Activated CD4-positive, CD25-positive, alpha-beta regulatory T cell (primary cell): Measurements from ENCODE around the gene HES1.
"Not testable (repeated sequence)": the region's sequence is repeated elsewhere in the genome, so short reads cannot be mapped to it uniquely, and the experiment has no call there.

Experiments used
- DNase-seq, 4 experiments: peaks; one replicate each; lab custom pipeline; 2025; lab: John Stamatoyannopoulos, UW

Gene HES1, protein sequence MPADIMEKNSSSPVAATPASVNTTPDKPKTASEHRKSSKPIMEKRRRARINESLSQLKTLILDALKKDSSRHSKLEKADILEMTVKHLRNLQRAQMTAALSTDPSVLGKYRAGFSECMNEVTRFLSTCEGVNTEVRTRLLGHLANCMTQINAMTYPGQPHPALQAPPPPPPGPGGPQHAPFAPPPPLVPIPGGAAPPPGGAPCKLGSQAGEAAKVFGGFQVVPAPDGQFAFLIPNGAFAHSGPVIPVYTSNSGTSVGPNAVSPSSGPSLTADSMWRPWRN

DNA sequence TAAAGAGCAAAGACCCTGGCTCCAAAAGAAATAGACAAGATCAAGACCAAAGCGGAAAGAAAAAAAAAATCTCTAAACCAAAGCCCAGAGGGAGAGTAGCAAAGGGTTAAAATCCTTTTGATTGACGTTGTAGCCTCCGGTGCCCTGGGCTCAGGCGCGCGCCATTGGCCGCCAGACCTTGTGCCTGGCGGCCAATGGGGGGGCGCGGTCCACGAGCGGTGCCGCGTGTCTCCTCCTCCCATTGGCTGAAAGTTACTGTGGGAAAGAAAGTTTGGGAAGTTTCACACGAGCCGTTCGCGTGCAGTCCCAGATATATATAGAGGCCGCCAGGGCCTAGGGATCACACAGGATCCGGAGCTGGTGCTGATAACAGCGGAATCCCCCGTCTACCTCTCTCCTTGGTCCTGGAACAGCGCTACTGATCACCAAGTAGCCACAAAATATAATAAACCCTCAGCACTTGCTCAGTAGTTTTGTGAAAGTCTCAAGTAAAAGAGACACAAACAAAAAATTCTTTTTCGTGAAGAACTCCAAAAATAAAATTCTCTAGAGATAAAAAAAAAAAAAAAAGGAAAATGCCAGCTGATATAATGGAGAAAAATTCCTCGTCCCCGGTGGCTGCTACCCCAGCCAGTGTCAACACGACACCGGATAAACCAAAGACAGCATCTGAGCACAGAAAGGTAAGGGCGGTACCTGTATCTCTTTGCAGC is at the start of gene HES1:
HES1 (plus strand) TSS at position 343 of the 713 bp plus-strand sequence; CDS start at position 576, 233 bp downstream.
- peak in 2 of 4 experiments; percentile 8 to 13 for DNase-seq

DNA sequence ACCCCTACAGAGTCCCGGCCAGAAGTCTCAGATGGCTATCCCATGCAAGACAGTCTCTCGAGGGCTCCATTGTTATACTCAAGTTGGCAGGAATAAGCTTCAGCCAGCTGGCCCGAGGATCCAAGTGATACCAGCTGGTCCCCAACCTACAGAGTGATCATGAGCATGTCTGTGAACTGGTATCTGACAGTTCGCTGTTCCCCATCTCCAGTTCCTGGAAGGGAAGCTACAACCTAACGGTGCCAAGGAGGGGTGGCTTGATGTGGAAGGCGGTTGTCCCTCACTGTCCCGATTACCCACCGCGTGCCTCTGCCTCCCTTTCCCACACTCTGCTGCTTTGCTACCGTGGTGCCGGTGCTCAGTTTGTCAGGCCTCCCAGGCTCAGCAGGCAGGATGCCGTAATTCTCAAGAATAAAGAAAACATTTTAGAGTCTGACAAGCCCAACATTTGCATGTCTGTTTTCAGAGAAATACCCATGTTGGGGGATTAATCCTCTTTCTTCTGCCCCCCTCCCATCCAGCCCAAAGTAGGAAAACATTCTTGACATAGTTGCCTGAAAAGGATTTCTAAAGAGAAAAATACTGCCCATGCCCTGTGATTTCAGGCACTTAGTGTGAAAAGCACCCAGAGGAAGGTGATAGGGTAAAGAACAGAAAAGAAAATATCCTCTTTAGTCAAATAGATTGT is 49.4 kb upstream of the HES1 start:
- no peak for DNase-seq

DNA sequence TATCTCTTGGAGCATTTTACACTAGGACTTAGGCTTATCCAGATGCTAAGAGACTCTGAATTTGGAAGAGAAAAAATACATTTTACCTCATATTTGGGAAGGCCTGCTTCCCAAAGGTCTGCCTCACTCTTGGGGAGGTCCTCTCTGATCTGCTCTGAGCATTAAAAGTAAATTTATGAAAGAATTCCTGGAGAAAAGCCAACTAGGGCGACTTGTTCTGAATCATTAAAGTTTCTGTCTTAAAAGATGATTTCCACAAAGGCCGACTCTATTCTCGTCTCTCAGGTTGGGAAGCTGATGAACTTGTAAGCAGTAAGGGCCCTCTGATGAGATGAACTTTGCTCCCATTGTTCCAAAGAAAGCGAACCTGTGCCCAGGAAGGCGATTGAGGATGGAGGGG is 48.7 kb upstream of the HES1 start:
- DNase-seq = no peak

DNA sequence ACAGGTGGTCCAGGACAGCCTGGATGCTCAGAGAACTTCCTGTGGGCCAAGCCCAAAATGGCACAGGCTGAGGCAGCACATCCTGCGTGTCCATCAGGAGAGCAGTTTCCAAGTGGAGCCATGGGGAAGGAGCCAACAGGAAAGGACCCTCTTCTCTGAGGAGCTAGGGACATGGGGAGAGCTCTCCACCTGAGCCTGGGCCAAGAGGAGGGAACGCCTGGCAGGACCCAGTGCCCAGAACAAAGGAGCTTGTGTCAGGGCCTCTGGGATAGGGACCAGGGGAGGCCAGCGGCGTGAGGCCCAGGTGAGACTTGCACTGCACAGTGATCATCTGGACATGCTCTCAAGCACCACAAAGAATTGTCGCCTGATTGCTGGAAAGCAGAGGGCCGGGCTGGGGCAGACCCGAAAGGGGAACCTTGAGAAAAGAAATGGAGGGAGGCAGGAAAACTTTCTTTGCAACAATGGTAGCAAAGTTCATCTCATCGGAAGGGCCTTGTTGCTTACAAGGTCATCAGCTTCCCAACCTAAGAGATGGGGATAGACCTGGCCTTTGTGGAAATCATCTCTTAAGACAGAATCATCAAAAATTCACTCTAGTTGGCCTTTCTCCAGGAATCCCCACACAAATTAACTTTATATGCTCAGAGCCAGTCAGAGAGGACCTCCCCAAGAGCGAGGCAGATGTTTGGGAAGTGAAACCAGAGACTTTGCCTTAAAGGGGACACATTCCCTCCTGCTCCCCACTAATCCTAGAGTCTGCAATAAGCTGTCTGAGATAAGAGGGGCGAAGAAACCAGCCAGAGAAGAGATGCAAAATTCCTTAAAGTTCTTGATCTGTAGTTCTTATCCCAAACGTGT is 47.7 kb upstream of the HES1 start:
- DNase-seq = no peak

DNA sequence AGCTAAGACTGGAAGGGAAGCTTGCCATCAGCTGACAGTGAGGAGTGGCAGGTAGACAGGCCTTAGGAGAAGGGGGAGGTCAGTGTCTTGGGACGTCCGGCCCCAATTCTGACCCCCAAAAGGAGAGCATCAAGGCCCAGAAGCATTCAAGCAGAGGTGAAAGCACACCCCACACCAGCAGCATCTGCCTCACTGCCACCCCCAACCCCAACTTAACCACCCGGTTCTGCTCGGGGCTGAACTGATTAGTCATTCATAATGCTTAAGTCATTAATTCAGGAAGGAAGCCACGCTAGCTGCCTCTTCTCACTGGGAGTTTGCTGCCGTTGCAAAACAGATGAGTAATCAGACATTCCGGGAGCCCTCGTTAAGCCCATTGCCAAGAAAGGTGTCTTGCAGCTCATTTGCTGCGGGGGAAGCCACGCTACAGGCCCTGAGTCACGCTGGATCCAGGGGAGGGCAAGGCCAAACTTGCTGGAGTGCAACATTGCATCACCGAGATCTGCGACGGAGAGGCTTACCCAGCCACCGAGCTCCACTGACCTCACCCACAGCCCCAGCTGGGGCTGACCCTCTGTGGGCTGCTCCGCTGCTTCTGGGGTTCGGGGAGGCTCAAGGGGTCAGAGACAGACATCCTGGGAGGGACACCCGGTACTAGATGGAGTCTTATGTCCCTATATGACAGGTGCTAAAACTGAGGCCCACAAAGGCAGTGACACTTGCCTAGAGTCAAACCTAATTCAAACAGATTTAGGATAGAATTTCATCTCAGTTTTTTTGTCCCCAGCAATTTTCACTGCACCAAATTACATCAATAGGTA is 46.4 kb upstream of the HES1 start:
- DNase-seq = peak in 1 of 4 experiments; percentile 3

DNA sequence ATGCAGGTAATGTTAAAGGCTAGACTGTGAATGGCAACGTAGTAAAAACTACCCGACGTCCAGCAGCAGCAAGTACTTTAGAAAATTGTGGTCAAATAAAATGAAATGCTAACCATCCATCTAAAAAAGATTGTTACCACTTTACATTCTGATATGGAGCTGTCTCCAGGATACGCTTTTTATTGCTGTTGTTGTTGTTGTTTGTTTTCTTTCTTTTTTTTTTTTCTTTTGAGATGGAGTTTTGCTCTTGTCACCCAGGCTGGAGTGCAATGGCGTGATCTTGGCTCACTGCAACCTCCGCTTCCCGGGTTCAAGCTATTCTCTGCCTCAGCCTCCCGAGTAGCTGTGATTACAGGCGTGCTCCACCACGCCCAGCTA is 45.8 kb upstream of the HES1 start:
- DNase-seq = not testable (repeated sequence)

DNA sequence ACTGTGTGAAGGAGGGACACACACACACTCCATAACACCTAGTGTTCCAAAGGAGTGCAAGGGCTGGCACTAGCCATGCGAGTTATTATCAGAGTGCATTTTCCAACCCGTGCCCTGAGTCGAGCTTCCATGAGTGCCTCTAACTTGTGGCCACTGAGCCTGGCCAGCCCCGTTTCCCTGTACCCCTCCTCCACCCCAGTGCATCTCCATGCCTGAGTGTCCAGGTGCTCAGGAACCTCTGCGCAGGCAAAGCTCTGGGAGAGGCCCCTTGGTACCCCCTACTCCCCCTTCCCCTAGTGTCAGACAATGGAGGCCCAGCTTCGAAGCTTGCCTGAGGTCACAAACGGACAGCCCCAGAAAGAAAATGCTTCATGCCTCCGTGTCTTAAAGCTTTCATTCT is 45.2 kb upstream of the HES1 start:
- DNase-seq = no peak

DNA sequence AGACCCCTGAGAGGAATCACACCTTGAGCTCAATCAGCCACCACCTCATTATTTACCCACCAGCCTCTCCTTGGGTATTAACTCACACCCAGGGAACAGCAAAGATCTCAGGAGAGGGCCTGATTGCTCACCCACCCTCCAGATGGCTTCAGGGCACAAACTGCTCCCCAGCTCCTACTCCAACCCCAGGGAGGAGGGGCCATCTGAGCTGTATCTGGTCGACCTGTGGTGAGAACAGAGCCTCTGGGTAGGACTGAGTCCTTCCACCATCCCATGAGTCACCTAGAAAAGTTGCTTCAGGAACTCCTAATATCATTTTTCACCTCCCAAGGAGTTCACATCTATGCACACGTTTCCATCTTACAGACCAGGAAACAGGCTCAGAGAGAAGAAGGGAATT is 44.8 kb upstream of the HES1 start:
- DNase-seq = no peak

DNA sequence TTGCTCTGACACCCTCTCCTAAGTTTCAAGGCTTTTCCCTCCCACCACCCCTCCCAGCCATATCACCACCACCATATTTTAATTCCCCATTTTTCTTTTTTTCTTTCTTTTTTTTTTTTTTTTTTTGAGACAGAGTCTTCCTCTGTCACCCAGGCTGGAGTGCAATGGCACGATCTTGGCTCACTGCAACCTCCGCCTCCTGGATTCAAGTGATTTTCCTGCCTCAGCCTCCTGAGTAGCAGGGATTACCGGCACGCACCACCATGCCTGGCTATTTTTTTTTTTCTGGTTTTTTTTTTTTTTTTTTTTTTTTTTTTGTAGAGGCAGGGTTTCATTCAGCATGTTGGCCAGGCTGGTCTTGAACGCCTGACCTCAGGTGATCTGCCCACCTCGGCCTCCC is 44.1 kb upstream of the HES1 start:
- not testable (repeated sequence) for DNase-seq

DNA sequence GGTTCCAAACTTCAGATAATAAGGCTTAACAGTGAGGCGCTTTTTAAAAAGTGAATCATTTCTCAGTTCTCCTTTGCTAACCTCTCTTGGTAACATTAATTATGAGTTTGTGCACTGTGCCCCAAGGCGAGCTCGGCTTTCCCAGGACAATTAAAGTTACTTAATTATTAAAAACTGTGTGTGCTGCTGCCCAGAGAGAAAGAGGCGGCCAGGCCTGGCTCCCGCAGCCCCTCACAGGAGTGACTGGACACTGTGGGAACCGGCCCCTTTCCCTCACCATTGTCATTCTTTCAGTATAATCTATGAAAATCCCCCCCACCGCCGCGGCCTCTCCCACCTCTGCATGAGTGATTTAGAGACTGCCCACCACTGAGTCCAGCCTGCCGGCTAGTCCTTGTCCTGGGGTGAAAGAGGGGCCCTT is 43.1 kb upstream of the HES1 start:
- no peak for DNase-seq

DNA sequence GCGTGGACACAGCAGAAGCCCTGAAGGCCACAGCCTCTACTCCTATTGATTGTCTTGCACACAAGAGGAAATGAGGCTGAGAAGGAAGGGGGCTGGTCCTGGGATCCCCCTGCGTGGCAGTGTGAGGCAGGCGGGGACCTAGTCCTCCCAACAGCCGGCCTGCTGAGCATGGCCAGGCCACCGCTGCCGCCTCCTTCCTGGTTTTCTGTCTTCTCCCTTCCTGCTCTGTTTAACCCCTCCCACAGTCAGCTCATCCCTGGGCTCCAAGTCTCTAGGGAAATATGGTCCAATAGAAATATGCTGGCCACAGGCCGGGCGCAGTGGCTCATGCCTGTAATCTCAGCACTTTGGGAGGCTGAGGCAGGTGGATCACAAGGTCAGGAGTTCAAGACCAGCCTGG is 42.1 kb upstream of the HES1 start:
- no peak for DNase-seq

DNA sequence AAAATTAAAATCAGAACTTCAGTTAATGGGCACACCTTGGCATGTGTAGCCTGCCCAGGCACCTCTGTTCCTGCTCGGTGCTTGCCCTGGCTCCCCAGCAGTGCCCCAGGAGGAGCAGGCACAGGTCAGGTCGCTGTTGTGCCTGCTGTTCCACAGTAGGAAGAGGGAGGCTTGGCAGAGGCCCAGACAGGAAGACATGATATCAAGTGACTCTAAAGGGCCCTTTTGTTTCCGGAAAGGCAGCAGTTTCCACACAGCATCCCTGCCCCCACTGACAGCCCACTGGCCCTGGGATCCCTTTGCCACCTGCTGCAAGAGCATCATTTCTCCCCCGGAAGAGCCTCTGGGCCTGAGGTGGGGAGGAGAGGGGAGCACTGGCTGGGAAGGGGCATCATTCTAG is 40.5 kb upstream of the HES1 start:
- no peak for DNase-seq

DNA sequence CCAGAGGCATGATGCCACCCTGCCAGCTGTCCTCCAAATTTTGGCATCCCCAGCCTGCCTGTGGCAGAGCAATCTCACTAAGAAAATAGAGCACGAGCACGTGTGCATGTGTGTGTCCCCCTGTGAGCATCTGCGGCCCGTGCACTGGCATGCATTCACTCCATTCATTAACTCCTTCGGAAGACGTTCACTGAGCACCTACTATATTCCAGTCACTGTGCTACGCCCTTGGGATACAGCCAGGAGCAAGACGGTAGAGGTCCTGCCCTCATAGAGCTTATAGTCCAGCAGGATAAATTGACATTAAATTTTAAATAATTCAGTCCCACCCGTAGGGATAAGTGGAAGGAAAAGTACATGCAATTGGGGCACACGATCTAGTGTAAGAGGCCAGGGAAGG is 40.0 kb upstream of the HES1 start:
- no peak for DNase-seq

DNA sequence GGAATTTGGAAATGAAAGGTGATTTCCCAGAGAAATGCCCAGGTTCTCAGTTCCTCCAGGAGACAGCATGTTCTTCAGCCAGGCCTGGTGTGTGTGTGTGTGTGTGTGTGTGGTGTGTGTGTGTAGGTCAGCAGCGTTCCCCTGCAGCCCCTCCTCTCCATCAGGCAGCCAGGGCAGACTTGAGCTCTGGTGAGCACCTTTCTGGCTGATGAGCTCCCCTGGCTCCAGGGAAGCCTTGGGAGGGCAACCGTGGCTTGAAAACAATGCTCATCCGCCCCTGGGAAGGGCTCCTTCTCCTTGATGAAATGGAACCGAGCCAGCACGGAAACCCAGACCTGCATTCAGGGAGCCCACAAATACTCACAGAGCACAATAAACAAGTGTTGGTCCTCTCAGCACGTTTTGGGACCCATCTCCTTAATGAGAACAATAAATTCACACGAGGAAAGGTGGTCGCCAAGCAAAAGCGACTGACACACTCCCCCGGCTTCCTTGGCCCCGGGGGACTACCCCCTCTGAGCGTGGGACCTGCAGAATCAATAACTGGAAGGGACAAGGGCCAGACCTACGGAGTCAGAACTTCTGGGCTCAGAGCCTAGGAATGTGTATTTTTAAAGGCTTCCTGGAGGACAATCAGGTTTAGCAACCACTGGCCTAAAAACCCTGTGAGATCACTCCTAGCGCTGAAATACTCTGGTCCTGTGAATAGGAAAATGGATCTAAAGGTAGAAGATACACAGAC is 38.6 kb upstream of the HES1 start:
- no peak for DNase-seq

DNA sequence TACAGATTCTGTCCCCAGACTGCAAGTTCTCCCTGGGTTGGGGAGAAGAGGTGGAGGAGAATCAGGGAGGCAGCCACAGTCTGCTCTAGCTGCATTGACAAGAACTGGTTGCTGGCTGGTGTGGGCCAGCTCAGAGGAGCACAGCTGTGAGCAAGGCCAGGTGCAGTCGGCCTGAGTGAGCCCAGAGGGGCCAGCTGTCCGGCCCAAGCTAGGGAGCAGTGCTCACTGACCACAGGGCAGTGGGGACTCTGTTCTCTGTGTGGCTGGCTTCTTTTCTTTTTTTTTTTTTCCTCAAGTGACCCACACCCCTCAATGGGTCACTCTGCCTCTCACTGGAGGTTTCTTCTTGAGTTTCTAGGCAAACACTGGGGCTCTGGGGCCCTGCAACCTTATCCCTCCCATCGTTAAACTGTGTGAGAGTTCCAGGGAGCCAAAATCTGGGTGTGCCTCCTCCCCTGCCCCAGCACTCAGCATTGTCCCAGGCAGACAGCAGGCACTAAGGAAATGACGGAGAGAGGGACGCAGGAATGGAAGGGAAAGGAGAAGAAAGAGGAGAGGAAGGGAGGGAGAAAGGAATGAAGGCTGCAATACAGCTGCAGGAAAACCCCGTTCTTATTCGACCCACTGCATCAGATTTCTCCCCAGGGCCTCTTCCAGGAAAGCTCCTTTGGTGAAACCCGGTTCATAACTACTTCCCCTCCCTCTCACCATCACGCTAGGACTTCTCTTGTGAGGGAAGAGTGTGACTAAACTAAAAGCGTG is 37.7 kb upstream of the HES1 start:
- no peak for DNase-seq

DNA sequence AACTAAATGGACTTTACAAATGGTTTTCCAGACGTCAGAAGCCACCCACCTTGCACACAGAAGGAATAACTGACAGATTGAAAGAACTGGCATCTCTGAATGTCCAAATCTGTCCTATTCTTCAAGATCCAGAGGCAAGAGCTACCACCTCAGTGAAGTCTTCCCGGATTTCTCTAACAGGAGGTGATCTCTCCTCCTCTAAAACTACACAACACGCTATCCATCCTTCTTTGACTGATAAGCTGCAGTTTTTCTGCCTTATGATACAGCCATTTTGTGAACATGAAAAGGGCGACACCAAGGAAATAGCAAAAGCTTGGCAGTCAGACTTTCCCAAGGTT is 37.1 kb upstream of the HES1 start:
- DNase-seq = no peak

DNA sequence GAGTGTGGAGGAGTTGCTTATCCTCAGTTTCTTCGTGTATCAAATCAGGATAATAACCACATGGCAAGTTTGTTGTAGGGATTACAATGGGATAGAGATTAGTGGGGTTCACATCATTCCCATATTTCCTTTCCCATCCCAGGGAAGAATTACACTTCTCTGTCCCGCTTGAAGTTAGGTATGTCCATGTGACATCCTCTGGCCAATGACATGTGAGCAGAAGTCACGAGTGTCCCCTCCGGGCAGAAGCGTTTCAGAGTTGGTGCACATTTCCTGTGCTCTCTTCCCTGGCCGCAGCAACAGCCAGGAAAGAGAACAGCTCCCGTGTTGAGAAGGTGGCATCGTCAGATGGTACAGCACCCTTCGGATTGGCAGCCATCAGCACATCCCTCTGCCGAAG is 36.7 kb upstream of the HES1 start:
- DNase-seq = no peak

DNA sequence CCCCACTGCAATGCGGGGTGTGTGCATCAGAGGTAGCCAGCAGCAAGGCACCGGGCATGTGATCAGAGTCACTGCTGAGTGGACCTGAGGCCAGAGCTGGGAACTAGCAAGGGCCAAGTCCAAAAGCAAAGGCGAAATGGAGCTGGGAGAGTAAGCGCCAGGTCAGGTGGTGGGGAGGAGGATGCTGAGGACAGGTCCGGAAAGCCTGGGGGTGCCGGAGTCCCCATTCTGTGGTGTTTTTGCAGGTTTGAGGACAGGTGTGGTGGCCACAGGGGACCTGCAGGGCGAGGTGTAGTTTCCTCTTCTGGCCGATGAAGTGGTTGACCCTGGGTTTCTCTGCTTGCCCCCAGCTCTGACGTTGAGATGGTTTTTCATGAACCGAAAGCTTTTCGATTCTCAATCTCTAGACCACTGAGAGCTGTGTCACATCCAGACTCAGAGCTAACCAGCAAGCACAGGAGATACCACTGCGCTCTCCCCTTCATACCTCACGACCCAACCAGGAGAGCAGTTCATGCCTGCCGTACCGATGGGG is 35.0 kb upstream of the HES1 start:
- DNase-seq = no peak

DNA sequence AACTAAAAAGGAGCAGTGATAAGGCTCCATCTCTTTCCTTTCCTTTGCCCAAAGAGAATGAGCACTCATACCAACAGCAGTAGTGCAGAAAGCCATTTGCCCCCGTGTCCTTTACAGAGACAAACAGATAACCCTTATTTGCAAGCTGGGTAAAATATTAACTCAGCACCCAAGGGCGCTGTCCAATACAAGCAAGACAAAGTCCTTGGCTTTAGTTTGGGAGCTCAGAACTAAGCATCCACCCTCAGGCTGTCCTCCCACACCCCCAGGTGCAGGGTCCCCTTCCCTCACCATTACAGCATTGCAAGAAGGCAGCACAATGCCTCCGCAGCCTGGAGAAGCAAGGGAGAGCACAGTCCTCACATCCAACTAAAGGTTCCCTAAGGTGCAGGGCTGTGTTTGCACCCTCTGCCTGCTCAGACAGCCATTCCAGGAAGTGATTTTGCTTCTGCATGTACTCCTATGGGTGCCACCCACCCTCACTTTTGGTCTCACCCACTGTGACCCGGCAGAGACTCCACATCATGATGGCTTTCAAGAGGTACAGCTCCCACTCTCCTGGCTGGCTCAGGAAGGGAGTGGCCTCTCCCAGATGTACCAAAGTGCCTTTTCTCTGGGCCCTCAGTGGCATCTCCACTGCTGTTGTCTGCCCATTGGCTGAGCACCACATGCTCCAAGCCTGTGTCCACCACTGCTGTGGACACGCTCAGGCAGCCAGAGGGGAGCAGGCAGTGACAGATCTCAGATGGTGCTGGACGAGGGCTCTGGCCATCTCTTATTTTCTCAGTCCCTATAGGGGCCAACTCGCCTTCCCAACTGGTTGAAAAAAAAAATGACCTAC is 34.1 kb upstream of the HES1 start:
- DNase-seq = no peak
